ENCODE data around the gene TOPORS.
"Not testable (repeated sequence)": the region's sequence is repeated elsewhere in the genome, so short reads cannot be mapped to it uniquely, and the experiment has no call there.

TOPORS gene

DNA sequence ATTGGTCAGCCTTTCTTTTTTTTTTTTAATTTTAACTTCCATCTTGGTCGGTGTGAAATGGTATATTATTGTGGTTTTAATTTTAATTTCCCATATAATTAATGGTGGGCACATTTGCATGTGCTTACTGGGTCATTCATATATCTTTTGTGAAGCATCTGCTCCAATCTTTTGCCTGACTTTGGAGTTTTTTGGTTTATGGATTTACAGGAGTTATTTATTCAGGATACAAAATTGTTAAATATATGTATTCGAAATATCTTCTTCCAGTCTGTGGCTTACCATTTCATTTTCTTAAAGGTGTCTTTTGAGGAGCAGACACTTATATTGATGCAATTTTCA is 25.7 kb downstream of the TOPORS start:
- Histone ChIP-seq H3K9ac (ENCODE audit: low read length) (peak overlapping the region; percentile 91), H3K4me1 (ENCODE audit: control insufficient read depth, insufficient read depth, low read length) (peaks cover 6% of the 10 kb centered on the region), H3K27me3 (replicated peaks; ENCODE audit: control insufficient read depth, insufficient read depth, low read length) (no peaks in the 10 kb centered on the region), H3K9me3 (ENCODE audit: control insufficient read depth, low read length) (no peaks in the 10 kb centered on the region), H3K4me3 (ENCODE audit: low read length) (peak overlapping the region; percentile 92), H3K36me3 (ENCODE audit: control insufficient read depth, insufficient read depth, low read length, severe bottlenecking) (peaks cover 2% of the 10 kb centered on the region)
- DNase-seq (ENCODE audit: low read depth) = no peak

DNA sequence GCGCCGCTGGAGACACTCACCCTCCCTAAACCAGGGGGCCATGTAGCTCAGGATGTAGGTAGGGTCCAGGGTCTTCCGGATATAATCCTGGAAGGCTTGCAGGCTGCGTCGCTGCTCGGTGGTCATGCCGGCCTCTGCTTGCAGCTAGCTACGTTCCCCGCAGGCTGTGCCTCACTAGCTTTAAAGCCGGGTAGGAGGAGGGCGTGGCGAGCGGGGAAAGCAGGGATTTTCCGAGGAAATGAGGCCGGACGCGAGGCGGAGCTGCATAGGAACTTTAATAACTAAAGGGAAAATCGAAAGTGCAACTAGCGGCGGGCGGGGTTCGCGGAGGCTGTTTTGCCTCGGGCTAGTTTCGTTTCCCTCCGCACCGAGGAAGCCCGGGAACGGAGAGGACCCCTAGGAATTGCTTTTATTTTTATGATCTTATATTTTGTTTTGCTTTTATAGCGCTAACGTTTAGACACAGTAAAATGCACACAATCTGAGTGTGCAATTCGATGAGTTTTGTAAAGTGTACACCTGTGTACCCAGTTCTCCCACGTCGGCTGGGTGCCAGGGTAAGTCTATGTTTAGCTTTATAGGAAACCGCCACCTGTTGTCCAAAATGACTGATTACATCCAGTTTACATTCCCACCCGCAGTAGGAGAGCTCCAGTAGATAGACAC is 26.2 kb downstream of the TOPORS start, which contains the start of gene RIGI:
Gene RIGI, minus strand, starts transcription at position 156 of the 666 bp plus-strand sequence. Its CDS starts 30 bp downstream, at position 126.
- Histone ChIP-seq H3K9ac (ENCODE audit: low read length) (peak within 1 kb of the TSS; percentile 91), H3K9me3 (ENCODE audit: control insufficient read depth, low read length) (no peaks in the 10 kb centered on the region), H3K4me3 (ENCODE audit: low read length) (peak within 1 kb of the TSS; percentile 92), H3K36me3 (ENCODE audit: control insufficient read depth, insufficient read depth, low read length, severe bottlenecking) (no peaks in the 10 kb centered on the region), H3K4me1 (ENCODE audit: control insufficient read depth, insufficient read depth, low read length) (peaks cover 6% of the 10 kb centered on the region), H3K27me3 (replicated peaks; ENCODE audit: control insufficient read depth, insufficient read depth, low read length) (no peaks in the 10 kb centered on the region)
- DNase-seq (ENCODE audit: low read depth) = peak; percentile 98

DNA sequence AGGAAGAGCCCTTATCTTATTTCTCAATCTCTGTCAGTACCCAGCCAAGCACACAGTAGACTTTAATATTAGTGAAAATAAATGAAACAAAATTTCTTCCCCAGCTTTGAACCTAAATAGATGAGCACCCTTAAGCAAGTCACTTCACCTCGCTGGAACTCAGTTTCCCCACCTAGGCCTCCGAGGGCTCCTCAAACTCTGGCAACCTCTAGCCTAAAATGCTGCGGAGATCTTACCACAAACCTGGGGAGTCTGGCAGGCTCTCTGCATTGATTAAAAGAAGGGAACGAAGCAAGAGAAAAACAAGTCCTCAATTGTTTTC is 26.7 kb downstream of the TOPORS start:
- no peaks in the 10 kb centered on the region for H3K9me3 ChIP-seq (ENCODE audit: control insufficient read depth, low read length)
- peak overlapping the region; percentile 91 for H3K9ac ChIP-seq (ENCODE audit: low read length)
- peaks cover 6% of the 10 kb centered on the region for H3K4me1 ChIP-seq (ENCODE audit: control insufficient read depth, insufficient read depth, low read length)
- DNase-seq (ENCODE audit: low read depth) = peak; percentile 8
- H3K4me3 ChIP-seq (ENCODE audit: low read length) = peak overlapping the region; percentile 92
- no peaks in the 10 kb centered on the region for H3K36me3 ChIP-seq (ENCODE audit: control insufficient read depth, insufficient read depth, low read length, severe bottlenecking)
- no peaks in the 10 kb centered on the region for H3K27me3 ChIP-seq (replicated peaks; ENCODE audit: control insufficient read depth, insufficient read depth, low read length)

DNA sequence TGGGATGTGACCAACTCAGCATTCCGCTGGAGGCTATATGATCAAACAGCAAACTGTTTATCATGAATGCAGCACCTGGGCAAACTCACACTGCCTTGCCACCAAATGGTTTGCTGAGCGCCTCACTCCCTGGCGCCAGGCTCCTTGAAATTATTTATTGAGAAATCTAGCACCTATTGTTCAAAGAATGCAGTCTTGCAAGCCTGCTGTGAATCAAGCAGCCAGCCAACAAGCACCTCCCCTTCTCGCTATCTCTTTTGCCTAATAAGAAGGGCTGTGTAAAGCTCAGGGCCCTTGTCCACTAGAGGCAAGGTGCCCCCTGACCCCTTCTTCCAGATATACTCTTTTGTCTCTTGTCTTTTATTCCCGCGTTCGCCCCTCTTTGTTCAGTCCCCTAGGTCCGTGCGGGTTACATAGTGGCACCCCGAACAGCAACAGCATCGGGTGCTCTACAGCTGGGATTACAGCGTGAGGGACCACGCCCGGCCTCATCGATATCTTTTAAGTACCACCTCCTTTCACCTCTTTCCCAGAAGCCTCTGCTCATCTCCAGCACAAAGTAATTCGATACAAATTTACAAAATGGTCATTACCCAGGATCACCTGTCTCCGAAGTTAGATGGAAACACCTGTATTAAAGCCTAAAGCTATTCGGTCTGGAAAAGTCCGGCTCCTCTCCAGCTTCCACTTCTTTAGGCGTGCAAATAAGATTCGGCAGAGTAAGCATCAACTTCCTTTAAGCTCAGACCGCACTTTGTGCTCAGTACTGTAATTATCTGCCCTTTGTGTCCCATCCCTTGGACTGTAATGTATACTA is 27.3 kb downstream of the TOPORS start:
- no peaks in the 10 kb centered on the region for H3K36me3 ChIP-seq (ENCODE audit: control insufficient read depth, insufficient read depth, low read length, severe bottlenecking)
- H3K9ac ChIP-seq (ENCODE audit: low read length) = peak overlapping the region; percentile 91
- H3K4me3 ChIP-seq (ENCODE audit: low read length) = peak overlapping the region; percentile 92
- H3K9me3 ChIP-seq (ENCODE audit: control insufficient read depth, low read length) = no peaks in the 10 kb centered on the region
- H3K27me3 ChIP-seq (replicated peaks; ENCODE audit: control insufficient read depth, insufficient read depth, low read length) = no peaks in the 10 kb centered on the region
- no peak for DNase-seq (ENCODE audit: low read depth)
- peaks cover 6% of the 10 kb centered on the region for H3K4me1 ChIP-seq (ENCODE audit: control insufficient read depth, insufficient read depth, low read length)

DNA sequence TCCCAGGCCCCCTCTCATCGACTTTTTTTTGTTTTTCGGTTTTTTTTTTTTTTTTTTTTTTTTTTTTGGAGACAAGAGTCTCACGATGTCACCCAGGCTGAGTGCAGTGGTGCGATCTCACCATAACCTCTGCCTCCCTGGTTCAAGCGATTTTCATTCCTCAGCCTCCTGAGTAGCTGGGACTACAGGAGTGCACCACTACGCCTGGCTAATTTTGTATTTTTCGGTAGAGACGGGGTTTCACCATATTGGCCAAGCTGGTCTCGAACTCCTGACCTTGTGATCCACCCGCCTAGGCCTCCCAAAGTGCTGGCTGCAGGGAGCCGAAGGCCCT is 27.9 kb downstream of the TOPORS start:
- DNase-seq (ENCODE audit: low read depth); H3K4me1 ChIP-seq (ENCODE audit: control insufficient read depth, insufficient read depth, low read length); H3K36me3 ChIP-seq (ENCODE audit: control insufficient read depth, insufficient read depth, low read length, severe bottlenecking); H3K27me3 ChIP-seq (replicated peaks; ENCODE audit: control insufficient read depth, insufficient read depth, low read length); H3K9me3 ChIP-seq (ENCODE audit: control insufficient read depth, low read length): not testable (repeated sequence)
- Histone ChIP-seq H3K9ac (ENCODE audit: low read length) (peak overlapping the region; percentile 91), H3K4me3 (ENCODE audit: low read length) (peak overlapping the region; percentile 92)

DNA sequence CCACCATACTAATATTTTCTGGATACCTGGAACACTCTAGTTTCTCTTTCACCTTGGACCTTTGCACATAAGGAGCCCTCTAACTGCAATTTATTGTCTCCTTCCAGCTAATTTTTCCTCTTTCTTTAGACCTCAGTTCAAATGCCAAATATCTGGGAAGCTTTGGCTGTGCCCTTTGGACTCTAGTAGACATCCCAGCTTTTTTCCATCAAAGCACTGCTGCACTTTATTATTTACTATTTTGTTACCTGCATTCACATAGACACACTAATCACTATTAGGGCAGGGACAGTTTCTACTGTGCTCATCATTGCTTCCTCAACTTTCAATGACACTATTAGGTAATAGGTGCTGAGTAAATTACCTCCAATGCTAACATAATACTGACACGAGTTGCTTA is 28.5 kb downstream of the TOPORS start:
- H3K4me3 ChIP-seq (ENCODE audit: low read length) = no peak overlapping the region
- no peaks in the 10 kb centered on the region for H3K9me3 ChIP-seq (ENCODE audit: control insufficient read depth, low read length)
- no peaks in the 10 kb centered on the region for H3K36me3 ChIP-seq (ENCODE audit: control insufficient read depth, insufficient read depth, low read length, severe bottlenecking)

DNA sequence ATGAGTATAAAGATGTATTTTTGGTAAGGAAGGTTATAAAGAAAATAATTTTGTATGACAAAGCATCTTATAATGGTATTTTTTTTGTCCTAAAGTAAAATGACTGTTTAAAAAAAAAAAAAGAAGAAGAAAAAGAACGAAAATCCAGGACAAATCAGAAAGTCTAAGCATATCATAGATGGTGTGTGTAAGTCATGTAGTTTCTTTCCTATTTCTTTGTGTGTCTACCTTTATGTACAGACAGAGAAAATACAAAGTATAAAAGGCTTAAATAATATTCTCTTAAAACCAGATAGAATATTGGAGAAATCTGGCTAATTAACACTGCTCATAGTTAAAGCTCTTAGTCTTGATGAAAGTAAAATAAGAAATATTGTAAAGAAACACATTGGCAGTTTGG is 34.1 kb downstream of the TOPORS start:
- H3K9me3 ChIP-seq (ENCODE audit: control insufficient read depth, low read length) = peaks cover 4% of the 10 kb centered on the region
- H3K36me3 ChIP-seq (ENCODE audit: control insufficient read depth, insufficient read depth, low read length, severe bottlenecking) = no peaks in the 10 kb centered on the region
- H3K27me3 ChIP-seq (replicated peaks; ENCODE audit: control insufficient read depth, insufficient read depth, low read length) = no peaks in the 10 kb centered on the region
- H3K4me3 ChIP-seq (ENCODE audit: low read length) = no peak overlapping the region
- no peak overlapping the region for H3K9ac ChIP-seq (ENCODE audit: low read length)
- DNase-seq (ENCODE audit: low read depth) = no peak
- no peaks in the 10 kb centered on the region for H3K4me1 ChIP-seq (ENCODE audit: control insufficient read depth, insufficient read depth, low read length)

More for the DNA sequence above, 28.5 kb downstream of the TOPORS start:
- peaks cover 6% of the 10 kb centered on the region for H3K4me1 ChIP-seq (ENCODE audit: control insufficient read depth, insufficient read depth, low read length)
- no peaks in the 10 kb centered on the region for H3K27me3 ChIP-seq (replicated peaks; ENCODE audit: control insufficient read depth, insufficient read depth, low read length)
- DNase-seq (ENCODE audit: low read depth) = no peak
- no peak overlapping the region for H3K9ac ChIP-seq (ENCODE audit: low read length)

DNA sequence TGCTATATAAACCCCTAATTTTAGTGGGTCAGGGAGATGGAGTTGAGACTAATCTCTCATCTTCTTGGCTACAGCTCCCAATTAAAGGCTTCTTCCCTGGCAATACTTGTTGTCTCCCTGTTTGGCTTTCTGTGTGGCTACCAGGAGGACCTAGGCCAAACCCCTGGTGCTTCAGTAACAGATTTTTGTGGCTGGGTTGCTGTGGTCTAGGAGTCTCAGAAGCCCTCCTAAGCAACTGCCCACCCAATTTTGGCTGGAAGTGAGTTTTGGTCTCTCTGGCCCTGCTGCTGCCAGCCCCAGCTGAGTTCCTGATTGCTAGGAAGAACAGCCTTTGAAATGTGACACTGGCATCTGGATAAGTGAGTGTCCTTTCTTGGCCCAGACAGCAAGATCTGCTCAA is 36.1 kb downstream of the TOPORS start:
- Histone ChIP-seq H3K36me3 (ENCODE audit: control insufficient read depth, insufficient read depth, low read length, severe bottlenecking) (no peaks in the 10 kb centered on the region), H3K9ac (ENCODE audit: low read length) (no peak overlapping the region), H3K4me3 (ENCODE audit: low read length) (no peak overlapping the region), H3K9me3 (ENCODE audit: control insufficient read depth, low read length) (peaks cover 4% of the 10 kb centered on the region), H3K4me1 (ENCODE audit: control insufficient read depth, insufficient read depth, low read length) (no peaks in the 10 kb centered on the region), H3K27me3 (replicated peaks; ENCODE audit: control insufficient read depth, insufficient read depth, low read length) (no peaks in the 10 kb centered on the region)
- DNase-seq (ENCODE audit: low read depth) = no peak

DNA sequence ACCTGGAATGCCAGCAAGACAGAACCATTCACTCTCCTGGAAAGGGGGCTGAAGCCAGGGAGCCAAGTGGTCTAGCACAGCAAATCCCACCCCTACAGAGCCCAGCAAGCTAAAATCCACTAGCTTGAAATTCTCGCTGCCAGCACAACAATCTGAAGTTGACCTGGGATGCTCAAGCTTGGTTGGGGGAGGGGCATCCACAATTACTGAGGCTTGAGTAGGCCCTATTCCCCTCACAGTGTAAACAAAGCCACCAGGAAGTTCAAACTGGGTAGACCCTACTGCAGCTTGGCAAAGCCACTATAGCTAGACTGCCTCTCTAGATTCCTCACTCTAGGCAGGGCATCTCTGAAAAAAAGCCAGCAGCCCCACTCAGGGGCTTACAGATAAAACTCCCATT is 43.7 kb downstream of the TOPORS start:
- Histone ChIP-seq H3K9ac (ENCODE audit: low read length) (no peak overlapping the region), H3K27me3 (replicated peaks; ENCODE audit: control insufficient read depth, insufficient read depth, low read length) (no peaks in the 10 kb centered on the region), H3K4me3 (ENCODE audit: low read length) (no peak overlapping the region), H3K9me3 (ENCODE audit: control insufficient read depth, low read length) (no peaks in the 10 kb centered on the region), H3K4me1 (ENCODE audit: control insufficient read depth, insufficient read depth, low read length) (peaks cover 6% of the 10 kb centered on the region), H3K36me3 (ENCODE audit: control insufficient read depth, insufficient read depth, low read length, severe bottlenecking) (no peaks in the 10 kb centered on the region)
- DNase-seq (ENCODE audit: low read depth) = no peak

DNA sequence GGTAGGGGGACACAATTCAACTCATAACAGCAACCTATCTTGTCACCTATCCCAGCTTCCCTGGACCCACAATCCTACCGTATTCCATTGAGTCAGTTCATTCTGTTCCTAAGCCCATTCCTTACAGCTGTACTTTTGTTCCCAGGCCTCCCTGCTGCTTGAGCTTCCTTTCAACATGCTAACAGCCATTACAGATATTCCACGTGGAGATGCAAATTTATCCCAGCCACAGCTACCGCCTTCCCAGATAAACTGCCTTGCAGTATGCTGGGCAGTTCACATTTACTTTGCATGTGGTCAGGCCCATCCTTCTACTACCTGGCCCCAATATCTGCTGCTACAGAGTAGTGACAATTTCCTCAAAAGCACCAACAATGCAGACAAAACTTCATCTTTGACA is 49.4 kb downstream of the TOPORS start:
- peaks cover 6% of the 10 kb centered on the region for H3K4me1 ChIP-seq (ENCODE audit: control insufficient read depth, insufficient read depth, low read length)
- no peaks in the 10 kb centered on the region for H3K9me3 ChIP-seq (ENCODE audit: control insufficient read depth, low read length)
- H3K4me3 ChIP-seq (ENCODE audit: low read length) = no peak overlapping the region
- H3K9ac ChIP-seq (ENCODE audit: low read length) = no peak overlapping the region
- H3K36me3 ChIP-seq (ENCODE audit: control insufficient read depth, insufficient read depth, low read length, severe bottlenecking) = no peaks in the 10 kb centered on the region
- no peaks in the 10 kb centered on the region for H3K27me3 ChIP-seq (replicated peaks; ENCODE audit: control insufficient read depth, insufficient read depth, low read length)
- DNase-seq (ENCODE audit: low read depth) = no peak

DNA sequence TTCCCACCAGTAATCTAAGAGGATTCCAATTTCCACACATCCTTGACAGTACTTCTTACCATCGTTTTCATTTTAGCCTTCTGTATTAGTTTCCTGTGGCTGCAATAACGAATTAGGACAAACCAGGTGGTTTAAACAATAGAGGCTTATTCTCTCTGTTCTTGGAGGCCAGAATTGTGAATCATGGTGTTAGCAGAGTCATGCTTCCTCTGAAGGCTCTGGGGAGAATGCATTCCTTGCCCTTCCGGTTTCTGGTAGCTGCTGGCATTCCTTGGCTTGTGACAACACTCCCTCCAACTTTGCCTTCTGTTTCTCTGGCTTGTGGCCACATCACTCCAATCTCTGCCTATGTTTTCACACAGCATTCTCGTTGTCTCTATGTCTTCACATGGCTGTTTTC is 49.9 kb downstream of the TOPORS start:
- Histone ChIP-seq H3K4me1 (ENCODE audit: control insufficient read depth, insufficient read depth, low read length) (peaks cover 6% of the 10 kb centered on the region), H3K27me3 (replicated peaks; ENCODE audit: control insufficient read depth, insufficient read depth, low read length) (no peaks in the 10 kb centered on the region), H3K36me3 (ENCODE audit: control insufficient read depth, insufficient read depth, low read length, severe bottlenecking) (no peaks in the 10 kb centered on the region), H3K9ac (ENCODE audit: low read length) (no peak overlapping the region), H3K9me3 (ENCODE audit: control insufficient read depth, low read length) (no peaks in the 10 kb centered on the region), H3K4me3 (ENCODE audit: low read length) (no peak overlapping the region)
- DNase-seq (ENCODE audit: low read depth) = peak; percentile 16

Data from adipocyte (in vitro differentiated cells).